K562 (cell line): Measurements from ENCODE around the gene GAPVD1.
"Not testable (repeated sequence)": the region's sequence is repeated elsewhere in the genome, so short reads cannot be mapped to it uniquely, and the experiment has no call there.

Source experiments
- CBX5 ChIP-seq: IDR thresholded peaks from 2 replicates; pipeline ENCODE4 v1.6.1; 2014; ENCODE audit warnings: low read depth, borderline replicate concordance
- MYC ChIP-seq, 2 experiments: fragments of 250-450 bp in 1 of 2; sonication (Bioruptor Pico) in 1 of 2; IDR thresholded peaks; 2 replicates each; pipeline versions ENCODE4 v1.5.1 to v1.6.1; 2012 to 2021; ENCODE audit warnings: low read depth in 2 of 2, borderline replicate concordance in 1 of 2, improper control_type of control experiment in 1 of 2, low read length in 1 of 2, mild to moderate bottlenecking in 1 of 2, moderate library complexity in 1 of 2
- TAF1 ChIP-seq: IDR thresholded peaks from 2 replicates; pipeline ENCODE4 v1.6.1; 2011; ENCODE audit warnings: mild to moderate bottlenecking, low read length, moderate library complexity; ENCODE audit not compliant: insufficient read depth, control insufficient read depth, severe bottlenecking; ENCODE audit errors: extremely low read depth
- TCF7L2 ChIP-seq: fragments of 150-350 bp; IDR thresholded peaks from 2 replicates; pipeline ENCODE4 v1.6.1; 2016; ENCODE audit warnings: low read depth, mild to moderate bottlenecking, low read length, moderate library complexity
- TSC22D4 ChIP-seq: fragments of 450-650 bp; IDR thresholded peaks from 2 replicates; pipeline ENCODE4 v1.6.1; 2016; ENCODE audit warnings: missing genetic modification characterization, missing biosample characterization, control low read depth
- ZNF175 ChIP-seq: fragments of 200-800 bp; sonication (Bioruptor generic); IDR thresholded peaks from 2 replicates; pipeline ENCODE4 v1.6.1; 2016; ENCODE audit warnings: low read depth, mild to moderate bottlenecking, missing genetic modification characterization, missing compliant biosample characterization
- ZNF212 ChIP-seq: fragments of 450-650 bp; formaldehyde crosslinking; IDR thresholded peaks from 2 replicates; pipeline ENCODE4 v1.4.0; 2020; ENCODE audit warnings: mild to moderate bottlenecking
- TF ChIP-seq, protein P1 (sequence below), 3 experiments: IDR thresholded peaks in 2 of 3; conservative IDR thresholded peaks in 1 of 3; 2 replicates each; pipeline ENCODE4 v1.5.1; 2011 to 2012; ENCODE audit warnings: low read length in 3 of 3, mild to moderate bottlenecking in 3 of 3, control low read depth in 2 of 3, improper control_type of control experiment in 1 of 3, inconsistent platforms in 1 of 3, low read depth in 1 of 3, mixed read lengths in 1 of 3, moderate library complexity in 1 of 3; ENCODE audit not compliant: insufficient read depth in 2 of 3
- TF ChIP-seq, protein P2 (sequence below): sonication (generic); formaldehyde crosslinking; IDR thresholded peaks from 2 replicates; pipeline ENCODE4 v1.5.0; 2020; ENCODE audit warnings: missing genetic modification reagents

DNA sequence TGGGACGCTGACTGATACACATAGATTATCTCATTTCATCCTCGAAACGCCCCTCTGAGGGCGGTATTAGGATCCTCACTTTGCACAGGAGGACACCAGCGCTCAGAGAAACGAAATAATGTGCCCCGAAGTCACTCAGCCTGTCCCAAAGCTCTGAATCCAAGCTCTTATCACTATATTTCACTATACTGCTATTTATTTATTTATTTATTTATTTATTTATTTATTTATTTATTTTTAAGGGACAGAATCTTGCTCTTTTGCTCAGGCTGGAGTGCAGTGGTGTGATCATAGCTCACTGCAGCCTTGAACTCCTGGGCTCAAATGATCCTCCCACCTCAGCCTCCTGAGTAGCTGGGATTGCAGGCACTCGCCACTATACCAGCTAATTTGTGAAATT is 138.6 kb downstream of the GAPVD1 start:
- TF ChIP-seq, protein P1, sequence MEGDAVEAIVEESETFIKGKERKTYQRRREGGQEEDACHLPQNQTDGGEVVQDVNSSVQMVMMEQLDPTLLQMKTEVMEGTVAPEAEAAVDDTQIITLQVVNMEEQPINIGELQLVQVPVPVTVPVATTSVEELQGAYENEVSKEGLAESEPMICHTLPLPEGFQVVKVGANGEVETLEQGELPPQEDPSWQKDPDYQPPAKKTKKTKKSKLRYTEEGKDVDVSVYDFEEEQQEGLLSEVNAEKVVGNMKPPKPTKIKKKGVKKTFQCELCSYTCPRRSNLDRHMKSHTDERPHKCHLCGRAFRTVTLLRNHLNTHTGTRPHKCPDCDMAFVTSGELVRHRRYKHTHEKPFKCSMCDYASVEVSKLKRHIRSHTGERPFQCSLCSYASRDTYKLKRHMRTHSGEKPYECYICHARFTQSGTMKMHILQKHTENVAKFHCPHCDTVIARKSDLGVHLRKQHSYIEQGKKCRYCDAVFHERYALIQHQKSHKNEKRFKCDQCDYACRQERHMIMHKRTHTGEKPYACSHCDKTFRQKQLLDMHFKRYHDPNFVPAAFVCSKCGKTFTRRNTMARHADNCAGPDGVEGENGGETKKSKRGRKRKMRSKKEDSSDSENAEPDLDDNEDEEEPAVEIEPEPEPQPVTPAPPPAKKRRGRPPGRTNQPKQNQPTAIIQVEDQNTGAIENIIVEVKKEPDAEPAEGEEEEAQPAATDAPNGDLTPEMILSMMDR (IDR thresholded peaks at IDR 0.05 in 2 of 3, conservative IDR thresholded peaks at IDR 0.05 in 1 of 3; ENCODE audit: insufficient read depth in 2 of 3, low read depth in 1 of 3, low read length in 3 of 3): not testable (repeated sequence)
- TF ChIP-seq CBX5; ZNF212 (CRISPR knock-in tag); TAF1; TSC22D4 (tag); ZNF175 (CRISPR knock-in tag); MYC (IDR thresholded peaks at IDR 0.05; ENCODE audit: low read depth, low read length); MYC (CRISPR knock-in tag; IDR thresholded peaks at IDR 0.05; ENCODE audit: borderline replicate concordance, low read depth); TCF7L2: not testable (repeated sequence)
- TF ChIP-seq, protein P2, sequence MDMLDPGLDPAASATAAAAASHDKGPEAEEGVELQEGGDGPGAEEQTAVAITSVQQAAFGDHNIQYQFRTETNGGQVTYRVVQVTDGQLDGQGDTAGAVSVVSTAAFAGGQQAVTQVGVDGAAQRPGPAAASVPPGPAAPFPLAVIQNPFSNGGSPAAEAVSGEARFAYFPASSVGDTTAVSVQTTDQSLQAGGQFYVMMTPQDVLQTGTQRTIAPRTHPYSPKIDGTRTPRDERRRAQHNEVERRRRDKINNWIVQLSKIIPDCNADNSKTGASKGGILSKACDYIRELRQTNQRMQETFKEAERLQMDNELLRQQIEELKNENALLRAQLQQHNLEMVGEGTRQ: not testable (repeated sequence)
